GM12891 (cell line): Measurements from ENCODE around the gene CDH4.

Experiments used
- DNase-seq: peaks from one replicate; pipeline ENCODE4 v3.0.0; 2011; ENCODE audit warnings: low spot score; ENCODE audit not compliant: insufficient read length
- FAIRE-seq: peaks from 2 replicates; lab custom pipeline; 2011; peaks lifted over from hg19 to GRCh38; lab: Jason Lieb, UNC
- PAX5 ChIP-seq: IDR thresholded peaks from 2 replicates; pipeline ENCODE4 v1.6.1; 2011; ENCODE audit warnings: low read length, moderate library complexity, mild to moderate bottlenecking; ENCODE audit not compliant: insufficient read depth, severe bottlenecking
- POLR2A ChIP-seq: IDR thresholded peaks from 2 replicates; pipeline ENCODE4 v1.6.1; 2011; ENCODE audit warnings: low read depth, low read length, control low read depth
- POLR2AphosphoS5 ChIP-seq: IDR thresholded peaks from 2 replicates; pipeline ENCODE4 v1.6.1; 2011; ENCODE audit warnings: low read depth, low read length, control low read depth
- POU2F2 ChIP-seq: IDR thresholded peaks from 2 replicates; pipeline ENCODE4 v1.6.1; 2011; ENCODE audit warnings: low read depth, mild to moderate bottlenecking, control low read depth, low read length, moderate library complexity
- SPI1 ChIP-seq: IDR thresholded peaks from 2 replicates; pipeline ENCODE4 v1.6.1; 2011; ENCODE audit warnings: low read depth, low read length, control low read depth
- TAF1 ChIP-seq: IDR thresholded peaks from 2 replicates; pipeline ENCODE4 v1.6.1; 2011; ENCODE audit warnings: low read depth, low read length, control low read depth

The CDH4 gene

GRCh38 chr20:61437280-61438206 lies 185.5 kb downstream of the CDH4 start:
- no peak for FAIRE-seq
- DNase-seq, result no peak
- TF ChIP-seq POU2F2 (no peak), POLR2AphosphoS5 (no peak), POLR2A (no peak), PAX5 (no peak), TAF1 (no peak), SPI1 (no peak)

GRCh38 chr20:61438285-61438684 lies 186.2 kb downstream of the CDH4 start:
- FAIRE-seq, result no peak
- TF ChIP-seq PAX5 (no peak), POLR2A (no peak), POLR2AphosphoS5 (no peak), SPI1 (no peak), TAF1 (no peak), POU2F2 (no peak)
- no peak for DNase-seq

GRCh38 chr20:61439251-61439650 lies 187.2 kb downstream of the CDH4 start:
- TF ChIP-seq POLR2AphosphoS5, result no peak
- no peak for TF ChIP-seq SPI1
- FAIRE-seq (no peak), DNase-seq (no peak)

- TF ChIP-seq TAF1 (no peak), PAX5 (no peak), POLR2AphosphoS5 (no peak), POU2F2 (no peak), SPI1 (no peak), POLR2A (no peak)
- no peak for DNase-seq
- FAIRE-seq, result no peak
Observed at GRCh38 chr20:61440548-61441055, 188.5 kb downstream of the CDH4 start.

- no peak for TF ChIP-seq POLR2AphosphoS5
- TF ChIP-seq TAF1, result no peak
- TF ChIP-seq POU2F2, result no peak
- TF ChIP-seq POLR2A, result no peak
- no peak for TF ChIP-seq SPI1
- no peak for TF ChIP-seq PAX5
- DNase-seq (no peak), FAIRE-seq (no peak)
Observed at GRCh38 chr20:61441537-61441936, 189.5 kb downstream of the CDH4 start.

- TF ChIP-seq SPI1, result no peak
- no peak for TF ChIP-seq PAX5
- no peak for DNase-seq
- no peak for FAIRE-seq
Observed at GRCh38 chr20:61442075-61442670, 190.1 kb downstream of the CDH4 start.

- no peak for DNase-seq
- no peak for FAIRE-seq
- no peak for TF ChIP-seq POLR2A
- no peak for TF ChIP-seq TAF1
- TF ChIP-seq PAX5, result no peak
- no peak for TF ChIP-seq POU2F2
- no peak for TF ChIP-seq SPI1
- no peak for TF ChIP-seq POLR2AphosphoS5
Observed at GRCh38 chr20:61442718-61443117, 190.7 kb downstream of the CDH4 start.

GRCh38 chr20:61443443-61444126 lies 191.5 kb downstream of the CDH4 start:
- DNase-seq (no peak), FAIRE-seq (no peak)
- TF ChIP-seq POLR2A (no peak), PAX5 (no peak), POU2F2 (no peak), TAF1 (no peak), POLR2AphosphoS5 (no peak)

GRCh38 chr20:61444637-61445036 lies 192.6 kb downstream of the CDH4 start:
- FAIRE-seq, result peak; percentile 41
- TF ChIP-seq PAX5 (no peak), POU2F2 (no peak), POLR2A (no peak), TAF1 (no peak), POLR2AphosphoS5 (no peak)
- no peak for DNase-seq
